ENCODE measurements around the gene ZXDC. TPM values are rescaled to one million over a fixed set of nuclear protein-coding genes. Genes with fewer than 3 reads are reported as not detected.

Gene ZXDC
- total RNA-seq, 2 donors from 2014 or later: 20.4 to 28.5 TPM

DNA sequence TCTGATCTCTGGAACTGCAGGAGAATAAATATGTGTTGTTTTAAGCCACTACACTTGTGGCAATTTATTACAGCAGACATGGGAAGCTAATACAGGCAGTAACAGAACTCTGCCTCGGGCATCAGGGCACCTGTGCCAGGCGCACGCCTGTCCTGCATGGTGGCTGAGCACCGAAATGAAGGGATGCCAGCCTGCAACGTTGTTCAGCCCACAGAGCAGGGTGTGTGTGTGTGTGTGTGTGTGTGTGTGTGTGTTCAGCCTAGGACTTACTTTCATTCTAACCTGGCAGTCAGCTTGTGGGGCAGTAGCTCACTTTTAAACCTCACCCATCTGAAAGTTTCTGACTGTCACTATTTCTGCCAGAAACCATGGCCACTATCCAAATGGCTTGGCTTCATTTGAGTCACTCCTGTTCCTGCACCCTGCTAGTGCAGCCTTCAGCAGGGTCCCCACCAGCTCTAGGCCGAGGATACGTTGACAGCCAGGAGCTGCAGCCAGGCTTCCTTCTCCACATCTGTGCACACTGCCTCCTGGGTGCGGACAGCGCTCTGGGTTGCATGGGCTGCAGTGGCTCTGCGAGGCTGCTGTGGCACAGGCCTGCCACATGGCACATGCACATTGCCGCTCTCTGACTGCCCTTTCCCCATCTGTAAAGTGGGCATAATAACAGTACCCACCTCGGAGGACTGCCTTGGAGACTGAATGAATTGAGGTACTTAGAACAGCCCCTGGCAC is 37.4 kb upstream of the ZXDC start:
- TF ChIP-seq, protein P1, sequence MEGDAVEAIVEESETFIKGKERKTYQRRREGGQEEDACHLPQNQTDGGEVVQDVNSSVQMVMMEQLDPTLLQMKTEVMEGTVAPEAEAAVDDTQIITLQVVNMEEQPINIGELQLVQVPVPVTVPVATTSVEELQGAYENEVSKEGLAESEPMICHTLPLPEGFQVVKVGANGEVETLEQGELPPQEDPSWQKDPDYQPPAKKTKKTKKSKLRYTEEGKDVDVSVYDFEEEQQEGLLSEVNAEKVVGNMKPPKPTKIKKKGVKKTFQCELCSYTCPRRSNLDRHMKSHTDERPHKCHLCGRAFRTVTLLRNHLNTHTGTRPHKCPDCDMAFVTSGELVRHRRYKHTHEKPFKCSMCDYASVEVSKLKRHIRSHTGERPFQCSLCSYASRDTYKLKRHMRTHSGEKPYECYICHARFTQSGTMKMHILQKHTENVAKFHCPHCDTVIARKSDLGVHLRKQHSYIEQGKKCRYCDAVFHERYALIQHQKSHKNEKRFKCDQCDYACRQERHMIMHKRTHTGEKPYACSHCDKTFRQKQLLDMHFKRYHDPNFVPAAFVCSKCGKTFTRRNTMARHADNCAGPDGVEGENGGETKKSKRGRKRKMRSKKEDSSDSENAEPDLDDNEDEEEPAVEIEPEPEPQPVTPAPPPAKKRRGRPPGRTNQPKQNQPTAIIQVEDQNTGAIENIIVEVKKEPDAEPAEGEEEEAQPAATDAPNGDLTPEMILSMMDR (IDR thresholded peaks at IDR 0.05): no peak
- no peak for DNase-seq
- no peak overlapping the region for H3K9ac ChIP-seq (ENCODE audit: low read depth in 2 of 2, low read length in 2 of 2)

DNA sequence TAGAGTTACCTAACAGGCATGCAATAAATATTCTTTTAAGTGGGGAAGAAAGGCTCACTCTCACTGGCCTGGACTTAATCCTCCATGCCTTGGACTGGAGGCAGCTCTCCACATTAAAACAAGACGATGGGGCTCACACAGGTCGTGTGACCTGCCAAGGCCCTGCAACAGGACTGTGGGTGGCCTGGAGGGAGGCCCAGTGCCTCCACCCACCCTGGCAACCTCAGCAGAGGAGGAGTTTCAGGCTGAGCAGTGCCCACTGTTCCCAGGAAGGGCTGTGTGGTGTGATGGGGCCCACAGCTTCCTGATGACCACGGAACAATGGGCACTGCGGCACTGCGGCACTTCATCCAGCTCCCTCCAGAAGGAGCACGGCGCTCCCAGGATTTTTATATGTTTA is 36.3 kb upstream of the ZXDC start:
- Histone ChIP-seq H3K4me3 (no peak overlapping the region), H3K9me3 (no peaks in the 10 kb centered on the region), H3K27me3 (no peaks in the 10 kb centered on the region), H3K36me3 (no peaks in the 10 kb centered on the region), H3K4me1 (no peaks in the 10 kb centered on the region), H3K9ac (ENCODE audit: low read depth in 2 of 2, low read length in 2 of 2) (no peak overlapping the region), H3K27ac (no peak overlapping the region)
- no peak for DNase-seq
- TF ChIP-seq, protein P1 (IDR thresholded peaks at IDR 0.05): no peak
- intact Hi-C loops (cut with DNase I): no loop called here

More for the DNA sequence above, 37.4 kb upstream of the ZXDC start:
- H3K4me1 ChIP-seq: no peaks in the 10 kb centered on the region
- intact Hi-C loops (cut with DNase I): no loop called here
- H3K9me3 ChIP-seq: no peaks in the 10 kb centered on the region
- no peak overlapping the region for H3K4me3 ChIP-seq
- no peaks in the 10 kb centered on the region for H3K36me3 ChIP-seq
- H3K27me3 ChIP-seq: no peaks in the 10 kb centered on the region
- no peak overlapping the region for H3K27ac ChIP-seq

DNA sequence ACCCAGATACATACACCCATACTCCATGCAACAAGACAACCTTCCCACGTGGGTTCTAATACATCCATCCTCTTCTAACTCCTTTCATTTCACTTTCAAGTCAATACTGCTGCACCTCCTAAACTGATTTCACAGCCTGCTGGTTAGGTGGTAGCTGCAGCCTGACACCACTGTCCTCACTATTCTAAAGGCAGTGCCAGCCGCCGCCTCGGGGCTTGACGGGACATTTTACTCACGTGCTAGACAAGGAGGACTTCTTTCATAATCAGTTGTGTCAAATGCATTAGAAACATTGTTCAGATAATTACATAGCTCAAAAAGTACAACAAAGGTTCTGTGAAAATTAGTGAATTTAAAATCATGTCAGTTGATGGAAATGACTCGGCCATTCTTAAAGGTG is 35.6 kb upstream of the ZXDC start:
- Histone ChIP-seq H3K9ac (ENCODE audit: low read depth in 2 of 2, low read length in 2 of 2) (no peak overlapping the region), H3K9me3 (no peaks in the 10 kb centered on the region), H3K4me3 (no peak overlapping the region), H3K27me3 (no peaks in the 10 kb centered on the region), H3K4me1 (no peaks in the 10 kb centered on the region), H3K27ac (no peak overlapping the region), H3K36me3 (no peaks in the 10 kb centered on the region)
- intact Hi-C loops (cut with DNase I): no loop called here
- DNase-seq: no peak
- TF ChIP-seq, protein P1 (IDR thresholded peaks at IDR 0.05): no peak

DNA sequence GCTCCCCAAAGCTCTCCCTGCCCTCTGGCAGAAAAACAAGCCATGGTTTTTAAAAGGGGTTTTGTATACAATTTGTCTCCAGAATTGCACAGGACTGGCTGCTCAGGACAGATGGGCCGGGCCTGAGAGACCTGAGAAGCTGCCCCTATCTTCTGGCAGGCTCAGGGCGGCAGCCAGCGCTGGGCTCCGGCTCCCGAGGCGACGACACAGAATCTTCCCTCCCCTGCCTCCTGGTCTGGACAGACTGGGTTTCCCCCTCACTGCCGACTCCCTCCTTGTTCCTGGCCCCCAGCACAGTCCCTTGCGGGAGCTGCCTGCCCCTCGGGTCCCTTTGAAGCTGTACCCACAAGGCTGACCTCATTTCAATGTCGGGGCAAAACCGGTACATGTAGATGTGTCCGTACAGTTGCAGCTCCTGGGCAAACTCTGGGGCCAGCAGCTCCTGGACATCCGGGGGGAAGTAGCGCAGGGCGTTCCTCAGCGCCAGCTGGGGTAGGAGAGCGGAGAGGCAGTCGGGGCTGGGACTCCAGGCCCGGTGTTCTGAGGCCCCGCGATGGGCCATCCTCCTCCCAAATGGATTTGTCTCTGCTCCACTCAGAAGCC is 34.7 kb upstream of the ZXDC start:
- no peaks in the 10 kb centered on the region for H3K4me1 ChIP-seq
- no peaks in the 10 kb centered on the region for H3K36me3 ChIP-seq
- H3K4me3 ChIP-seq: no peak overlapping the region
- intact Hi-C loops (cut with DNase I): no loop called here
- no peaks in the 10 kb centered on the region for H3K27me3 ChIP-seq
- no peak for DNase-seq
- no peak overlapping the region for H3K27ac ChIP-seq
- H3K9ac ChIP-seq (ENCODE audit: low read depth in 2 of 2, low read length in 2 of 2): no peak overlapping the region
- no peaks in the 10 kb centered on the region for H3K9me3 ChIP-seq
- TF ChIP-seq, protein P1 (IDR thresholded peaks at IDR 0.05): no peak

DNA sequence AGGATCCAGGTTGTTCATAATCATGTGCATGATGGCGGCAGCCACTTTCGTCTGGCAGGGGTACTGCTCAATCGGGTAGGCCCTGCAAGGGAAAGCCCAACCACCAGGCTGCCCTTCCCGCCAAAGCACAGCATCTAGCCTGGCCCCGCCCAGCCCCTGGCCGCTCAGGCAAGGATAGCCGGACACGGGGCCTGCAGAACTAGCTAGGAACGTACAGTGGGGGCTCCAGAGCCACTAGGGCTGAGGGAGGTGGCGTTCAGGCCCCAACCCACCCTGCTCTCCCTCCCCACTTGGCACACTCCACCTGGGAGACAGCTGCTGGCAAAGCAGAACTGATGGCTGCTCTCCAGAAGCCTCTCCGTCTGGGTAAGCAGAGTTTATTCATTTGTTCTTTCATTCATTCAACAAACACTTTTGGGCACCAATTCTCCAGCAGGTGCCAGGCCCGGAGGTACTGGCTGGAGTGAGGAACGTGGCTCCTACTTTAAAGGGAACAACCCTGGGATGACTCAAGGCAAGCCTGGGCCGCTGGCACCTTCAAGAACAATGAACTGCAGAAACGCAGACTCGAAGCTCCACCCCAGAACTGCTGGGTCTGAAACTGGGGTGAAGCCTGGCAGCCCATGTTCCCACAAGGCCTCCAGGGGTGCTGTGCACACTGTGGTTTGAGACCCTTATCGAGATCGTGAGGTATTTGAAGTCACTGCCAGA is 34.1 kb upstream of the ZXDC start:
- Histone ChIP-seq H3K9ac (ENCODE audit: low read depth in 2 of 2, low read length in 2 of 2) (no peak overlapping the region), H3K36me3 (no peaks in the 10 kb centered on the region), H3K4me3 (no peak overlapping the region), H3K9me3 (no peaks in the 10 kb centered on the region), H3K27ac (no peak overlapping the region), H3K4me1 (no peaks in the 10 kb centered on the region), H3K27me3 (no peaks in the 10 kb centered on the region)
- no peak for DNase-seq
- intact Hi-C loops (cut with DNase I): no loop called here
- TF ChIP-seq, protein P1 (IDR thresholded peaks at IDR 0.05): no peak

Data from colonic mucosa (tissue), 4 donors.